B cell (primary cell): ENCODE measurements around the gene PRSS56. TPM values are rescaled to one million over a fixed set of nuclear protein-coding genes. Genes with fewer than 3 reads are reported as not detected.
A peak's percentile ranks its signal among the peaks of the same experiment; 100 is the strongest.

Experiments used
- ATAC-seq: fragments of 200-7000 bp; cut with Tn5 transposase; one replicate; pipeline ENCODE4 v1.10.0; 2021; ENCODE audit warnings: low read depth, mild to moderate bottlenecking, moderate number of reproducible peaks, moderate library complexity
- CTCF ChIA-PET: fragments of 350-600 bp; sonication (Branson Sonifier 250); formaldehyde crosslinking; loops from one replicate; lab custom pipeline; 2021; ENCODE audit warnings: antibody characterized with exemption, inconsistent platforms; lab: Charles Lee
- POLR2A ChIA-PET: fragments of 350-600 bp; sonication (Branson Sonifier 250); formaldehyde crosslinking; loops from one replicate; lab custom pipeline; 2021; ENCODE audit warnings: antibody characterized with exemption; lab: Charles Lee
- DNase-seq: peaks from one replicate; pipeline ENCODE4 v3.0.0; 2013
- H2AFZ ChIP-seq: 2 replicates; pipeline ENCODE4 v1.6.1; 2012; ENCODE audit warnings: mild to moderate bottlenecking, low read depth, low read length; ENCODE audit not compliant: insufficient read depth, poor library complexity, severe bottlenecking
- H3K27ac ChIP-seq, 2 donors: 1 replicate in 1 of 2; 2 replicates in 1 of 2; pipeline ENCODE4 v1.5.1; 2012 to 2013; ENCODE audit warnings: low read length in 2 of 2, mild to moderate bottlenecking in 2 of 2, moderate library complexity in 1 of 2
- H3K27me3 ChIP-seq, 4 experiments: fragments of 200-600 bp in 1 of 4; sonication (generic) in 1 of 4; replicated peaks in 1 of 4; 1 replicate in 2 of 4; 2 replicates in 2 of 4; pipeline versions ENCODE4 v1.6.1 to v1.7.0; 2013 to 2016; ENCODE audit warnings: low read length in 3 of 4, mild to moderate bottlenecking in 2 of 4, mixed read lengths in 1 of 4, moderate library complexity in 1 of 4; ENCODE audit not compliant: insufficient read depth in 4 of 4, control insufficient read depth in 3 of 4; ENCODE audit errors: control extremely low read depth in 1 of 4
- H3K36me3 ChIP-seq, 2 experiments: replicated peaks in 1 of 2; 1 replicate in 1 of 2; 2 replicates in 1 of 2; pipeline versions ENCODE4 v1.6.1 to v1.7.1; 2013; ENCODE audit warnings: low read length in 1 of 2; ENCODE audit not compliant: insufficient read depth in 2 of 2, control insufficient read depth in 1 of 2; ENCODE audit errors: control extremely low read depth in 1 of 2, extremely low read depth in 1 of 2
- H3K4me1 ChIP-seq, 2 donors: fragments of 200-600 bp in 1 of 2; sonication (generic) in 1 of 2; 1 replicate in 1 of 2; 2 replicates in 1 of 2; pipeline versions ENCODE4 v1.5.1 to v1.6.1; 2013 to 2017; ENCODE audit warnings: low read length in 2 of 2; ENCODE audit not compliant: control insufficient read depth in 2 of 2, insufficient read depth in 2 of 2
- H3K4me2 ChIP-seq: replicated peaks from 2 replicates; pipeline ENCODE3; 2012; ENCODE audit warnings: mild to moderate bottlenecking, low read depth, low read length; ENCODE audit not compliant: poor library complexity, severe bottlenecking
- H3K4me3 ChIP-seq, 5 experiments: fragments of 200-600 bp in 1 of 5; sonication (generic) in 1 of 5; 1 replicate in 3 of 5; 2 replicates in 2 of 5; pipeline versions ENCODE4 v1.5.1 to v1.7.0; 2011 to 2016; ENCODE audit warnings: low read length in 4 of 5, mild to moderate bottlenecking in 4 of 5, low read depth in 2 of 5, control low read depth in 1 of 5, moderate library complexity in 1 of 5; ENCODE audit not compliant: insufficient read depth in 1 of 5; ENCODE audit errors: control extremely low read depth in 1 of 5, extremely low read depth in 1 of 5
- H3K79me2 ChIP-seq: fragments of 200-600 bp; sonication (generic); one replicate; pipeline ENCODE4 v1.6.0; 2016; ENCODE audit warnings: low read length; ENCODE audit not compliant: control insufficient read depth, insufficient read depth
- H3K9ac ChIP-seq: fragments of 200-600 bp; sonication (generic); 2 replicates; pipeline ENCODE4 v1.6.1; 2017; ENCODE audit warnings: mild to moderate bottlenecking, low read length, moderate library complexity
- H3K9me3 ChIP-seq, 3 donors: one replicate each; pipeline versions ENCODE4 v1.6.1 to v1.7.1; 2013; ENCODE audit warnings: low read length in 2 of 3; ENCODE audit not compliant: control insufficient read depth in 2 of 3, insufficient read depth in 1 of 3; ENCODE audit errors: control extremely low read depth in 1 of 3
- H4K20me1 ChIP-seq: 2 replicates; pipeline ENCODE4 v1.6.0; 2012; ENCODE audit warnings: mild to moderate bottlenecking, low read length; ENCODE audit not compliant: insufficient read depth, control insufficient read depth, poor library complexity, severe bottlenecking
- H3K27ac Mint-ChIP-seq: one replicate; pipeline ENCODE4 v1.8.0; 2021; ENCODE audit warnings: mixed read lengths
- H3K27me3 Mint-ChIP-seq: one replicate; pipeline ENCODE4 v1.8.0; 2021; ENCODE audit warnings: mixed read lengths
- H3K4me1 Mint-ChIP-seq: one replicate; pipeline ENCODE4 v1.8.0; 2021; ENCODE audit warnings: mixed read lengths
- H3K4me3 Mint-ChIP-seq: one replicate; pipeline ENCODE4 v1.8.0; 2021; ENCODE audit warnings: mixed read lengths
- H3K9me3 Mint-ChIP-seq: one replicate; pipeline ENCODE4 v1.8.0; 2022; ENCODE audit warnings: mixed read lengths; ENCODE audit not compliant: insufficient read depth
- CTCF ChIP-seq: fragments of 200-600 bp; IDR thresholded peaks from one replicate; pipeline ENCODE4 v1.8.0; 2022; ENCODE audit warnings: antibody characterized with exemption, mild to moderate bottlenecking
- EZH2 ChIP-seq: IDR thresholded peaks from 2 replicates; pipeline ENCODE4 v1.6.1; 2012; ENCODE audit warnings: borderline replicate concordance, low read depth, mild to moderate bottlenecking, moderate library complexity, low read length; ENCODE audit not compliant: insufficient read depth, poor library complexity, severe bottlenecking
- WGBS: methylation state at CpG from one replicate; pipeline ENCODE4 v1.1.5; 2013; ENCODE audit warnings: missing lambda C conversion rate; ENCODE audit not compliant: insufficient coverage; 5-methylcytosine and 5-hydroxymethylcytosine counted together
- intact Hi-C: fragments of 100-400 bp; cut with micrococcal nuclease; formaldehyde crosslinking; loops from one replicate; pipeline ENCODE4 v1.10.0; 2022
- polyA plus RNA-seq: library from polyadenylated mRNA; depleted of rRNA; stranded (reverse); fragments of >200 nt; gene quantifications from 2 replicates; pipeline ENCODE4 v1.2.3, GENCODE V29; 2012
- total RNA-seq, 2 donors: library from RNA; stranded (reverse); fragments of 120-200 nt in 1 of 2; gene quantifications; 1 replicate in 1 of 2; 2 replicates in 1 of 2; pipeline versions ENCODE4 v1.2.3 to v1.2.4, GENCODE V29; 2013 to 2022

Gene PRSS56
- total and polyA plus RNA-seq, 2 donors (not counting 1 experiment from before 2014, with no cell fraction given), result not detected

DNA sequence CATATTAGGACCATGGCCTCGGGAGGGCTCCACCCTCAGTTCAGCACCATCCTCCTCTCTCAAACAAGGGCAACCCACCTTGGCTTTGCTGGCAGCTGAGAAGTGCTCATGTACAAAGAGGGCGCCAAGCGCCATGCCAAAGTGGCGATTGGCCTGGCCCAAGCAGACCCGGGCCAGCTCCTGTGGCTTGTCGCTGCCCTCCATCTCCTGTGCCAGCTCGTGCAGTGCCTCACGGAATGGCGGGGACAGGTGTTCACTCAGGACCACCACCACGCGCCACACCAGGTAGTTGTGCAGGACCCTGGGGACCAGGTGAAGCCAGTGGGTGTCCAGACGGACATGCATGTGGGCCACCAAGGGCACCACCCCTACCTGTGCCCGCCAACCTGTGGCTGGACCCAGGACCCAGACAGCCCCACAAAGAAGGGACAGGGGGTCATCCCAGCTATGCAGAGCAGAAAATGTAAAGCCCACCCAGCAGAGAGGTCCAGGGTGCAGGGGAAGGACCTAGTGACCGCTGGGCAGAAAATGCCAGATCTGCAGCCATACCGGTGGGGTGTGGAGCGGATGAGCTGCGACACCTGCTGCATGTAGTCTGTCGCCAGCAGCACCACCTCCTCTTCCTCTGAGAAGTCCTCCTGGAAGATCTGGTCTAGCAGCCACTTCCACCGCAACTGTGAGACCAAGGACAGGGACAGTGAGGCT is 36.1 kb upstream of the PRSS56 start:
- CTCF ChIA-PET, result no interaction called here
- no peaks in the 10 kb centered on the region for H3K9me3 Mint-ChIP-seq
- intact Hi-C loops, result no loop called here
- peaks cover 7 to 11% of the 10 kb centered on the region in 2 donors for H3K4me1 ChIP-seq
- H3K27ac Mint-ChIP-seq, result no peak overlapping the region
- no peak overlapping the region for H3K4me2 ChIP-seq
- ATAC-seq, result no peak
- H3K4me3 Mint-ChIP-seq, result no peak overlapping the region
- H3K79me2 ChIP-seq, result no peaks in the 10 kb centered on the region
- POLR2A ChIA-PET, result no interaction called here
- 92% methylated on average over 19 of the region's 19 CpGs for WGBS
- no peak for DNase-seq
- no peaks in the 10 kb centered on the region for H4K20me1 ChIP-seq
- H3K36me3 ChIP-seq, result no peaks in the 10 kb centered on the region
- no peak overlapping the region for H2AFZ ChIP-seq
- H3K27me3 ChIP-seq, result peaks cover 0 to 28% (median 2%) of the 10 kb centered on the region in 4 experiments
- no peak overlapping the region for H3K4me3 ChIP-seq
- H3K9ac ChIP-seq, result no peak overlapping the region
- TF ChIP-seq EZH2 (no peak), CTCF (no peak)
- no peak overlapping the region for H3K27ac ChIP-seq
- H3K9me3 ChIP-seq, result no peaks in the 10 kb centered on the region
- H3K4me1 Mint-ChIP-seq, result peaks cover 11% of the 10 kb centered on the region
- peaks cover 23% of the 10 kb centered on the region for H3K27me3 Mint-ChIP-seq

GRCh38 chr2:232484628-232485347 is 35.4 kb upstream of the PRSS56 start:
- intact Hi-C loops, result no loop called here
- H3K27ac Mint-ChIP-seq, result no peak overlapping the region

More at GRCh38 chr2:232484628-232485347, 35.4 kb upstream of the PRSS56 start:
- H3K27me3 Mint-ChIP-seq, result peaks cover 30% of the 10 kb centered on the region
- Histone ChIP-seq H3K4me2 (no peak overlapping the region), H3K36me3 (no peaks in the 10 kb centered on the region), H2AFZ (no peak overlapping the region), H3K4me3 (no peak overlapping the region), H3K4me1 (peaks cover 7 to 11% of the 10 kb centered on the region in 2 donors), H3K9me3 (no peaks in the 10 kb centered on the region), H3K27me3 (peaks cover 0 to 28% (median 2%) of the 10 kb centered on the region in 4 experiments), H3K9ac (no peak overlapping the region), H3K79me2 (no peaks in the 10 kb centered on the region), H4K20me1 (no peaks in the 10 kb centered on the region), H3K27ac (no peak overlapping the region)
- no peak for TF ChIP-seq CTCF
- TF ChIP-seq EZH2, result no peak
- peaks cover 11% of the 10 kb centered on the region for H3K4me1 Mint-ChIP-seq
- peak overlapping the region; percentile 39 for H3K4me3 Mint-ChIP-seq
- POLR2A ChIA-PET, result no interaction called here
- no peak for ATAC-seq
- no peaks in the 10 kb centered on the region for H3K9me3 Mint-ChIP-seq
- 82% methylated on average over 12 of the region's 12 CpGs for WGBS
- DNase-seq, result no peak
- CTCF ChIA-PET, result no interaction called here
